HG03442 (cell line): ENCODE measurements around the gene DLL4.

Source experiments
- ATAC-seq: cut with Tn5 transposase; IDR thresholded peaks from one replicate; pipeline ENCODE4 v1.9.1; 2021; ENCODE audit warnings: mild to moderate bottlenecking, moderate library complexity; ENCODE audit not compliant: unreplicated experiment

DLL4 gene

DNA sequence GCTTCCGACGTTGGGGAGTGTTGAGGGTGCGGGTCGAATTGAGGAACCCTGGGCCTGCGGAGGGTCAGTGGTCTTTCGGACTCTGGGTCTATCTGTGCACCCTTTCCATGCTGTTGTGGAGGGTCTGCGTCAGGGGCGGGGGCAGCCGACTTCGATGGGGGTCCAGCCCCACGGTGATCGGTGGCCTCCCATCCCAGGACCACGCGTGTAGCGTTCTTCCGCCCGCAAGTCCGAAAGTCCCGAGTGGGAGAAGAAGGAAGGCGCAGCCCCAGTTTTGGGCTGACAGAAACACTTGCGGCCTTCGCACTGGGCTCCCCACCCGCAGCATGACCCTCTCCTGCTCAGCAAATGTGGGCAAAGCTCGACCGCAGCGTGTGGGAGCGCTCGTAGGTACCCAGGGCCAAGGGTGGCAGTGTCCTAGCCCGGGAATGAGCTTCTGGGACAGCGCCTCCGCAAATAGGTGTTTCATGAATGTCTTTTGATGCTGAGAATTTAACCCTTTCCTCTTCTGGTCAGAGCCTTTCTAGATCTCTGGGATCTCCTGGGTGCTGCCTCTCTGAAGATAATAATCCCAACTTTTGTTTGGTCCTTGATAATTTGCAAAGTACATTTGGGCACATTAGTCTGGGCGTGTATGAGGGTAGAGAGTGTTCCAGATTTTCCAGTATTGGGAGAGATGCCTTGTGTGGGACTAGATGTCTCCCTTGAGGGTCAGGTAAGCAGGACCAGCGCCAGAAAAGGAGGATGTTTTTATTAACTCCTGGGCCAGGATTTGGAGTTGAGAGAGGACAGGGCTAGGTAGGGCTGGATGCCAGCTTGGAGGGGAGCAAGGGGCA, 2.3 kb upstream of the DLL4 start:
- no peak for ATAC-seq

DNA sequence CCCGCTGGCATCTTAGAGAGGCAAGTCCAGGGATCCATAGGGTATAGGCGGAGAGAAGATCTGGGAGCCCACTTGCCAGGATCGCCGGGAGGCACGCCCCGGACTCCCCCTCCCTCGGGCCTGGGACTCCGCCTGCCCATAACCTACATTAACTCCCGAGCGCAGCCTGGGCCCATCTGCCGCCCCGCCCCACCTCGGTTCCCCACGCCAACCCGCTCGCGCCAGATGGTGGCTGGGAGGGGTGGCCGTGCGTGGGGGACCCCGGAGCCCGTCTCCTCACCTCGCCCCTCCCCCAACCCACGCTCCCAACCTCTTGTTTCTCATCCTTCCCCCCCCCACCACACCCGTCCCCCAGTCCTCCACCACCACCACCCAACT, 1.7 kb upstream of the DLL4 start:
- no peak for ATAC-seq

DNA sequence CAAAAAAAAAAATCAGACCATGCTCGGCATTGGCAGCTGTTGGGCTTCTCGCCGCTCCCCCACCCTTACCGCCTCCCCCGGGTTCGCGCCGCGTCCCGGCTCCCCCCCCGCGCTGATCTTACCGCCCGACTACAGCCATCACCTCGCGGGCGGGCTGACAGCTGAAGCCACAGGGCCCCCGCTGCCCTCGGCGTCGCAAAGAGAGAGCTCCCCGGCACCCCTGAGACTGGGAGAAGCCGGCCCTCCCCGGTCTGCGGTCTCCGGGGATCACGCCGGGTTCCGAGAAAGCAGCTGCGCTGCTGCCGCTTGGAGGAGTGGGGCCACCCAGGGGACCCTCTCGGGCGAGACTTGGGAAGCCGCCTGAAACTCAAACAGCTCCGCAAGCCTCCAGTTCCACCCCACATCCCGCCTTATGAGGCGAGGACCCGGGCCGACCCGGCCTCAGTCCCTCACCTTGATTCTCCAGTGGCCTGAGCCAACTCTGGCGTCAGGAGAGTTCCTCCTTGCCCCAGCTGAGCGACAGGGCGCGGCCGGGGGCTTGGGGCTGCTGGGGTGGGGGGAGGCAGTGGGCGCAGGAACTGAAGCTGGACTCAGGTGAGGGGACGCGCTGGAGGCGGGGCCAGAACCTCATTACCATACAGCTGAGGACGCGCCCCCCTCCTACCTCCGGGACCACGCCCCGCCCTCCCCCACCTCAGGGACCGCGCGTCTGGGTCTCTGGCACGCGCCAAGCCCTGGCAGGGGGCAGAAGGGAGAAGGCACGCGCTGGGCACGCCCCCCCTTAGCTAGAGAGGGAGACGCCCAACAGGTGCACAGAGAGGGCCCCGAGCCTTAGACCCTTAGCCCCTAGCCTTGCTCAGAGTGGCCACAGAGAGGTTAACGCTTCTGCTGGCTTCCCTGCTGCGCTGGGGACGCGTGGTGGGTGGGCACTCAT, 1.0 kb upstream of the DLL4 start:
- ATAC-seq = no peak

DNA sequence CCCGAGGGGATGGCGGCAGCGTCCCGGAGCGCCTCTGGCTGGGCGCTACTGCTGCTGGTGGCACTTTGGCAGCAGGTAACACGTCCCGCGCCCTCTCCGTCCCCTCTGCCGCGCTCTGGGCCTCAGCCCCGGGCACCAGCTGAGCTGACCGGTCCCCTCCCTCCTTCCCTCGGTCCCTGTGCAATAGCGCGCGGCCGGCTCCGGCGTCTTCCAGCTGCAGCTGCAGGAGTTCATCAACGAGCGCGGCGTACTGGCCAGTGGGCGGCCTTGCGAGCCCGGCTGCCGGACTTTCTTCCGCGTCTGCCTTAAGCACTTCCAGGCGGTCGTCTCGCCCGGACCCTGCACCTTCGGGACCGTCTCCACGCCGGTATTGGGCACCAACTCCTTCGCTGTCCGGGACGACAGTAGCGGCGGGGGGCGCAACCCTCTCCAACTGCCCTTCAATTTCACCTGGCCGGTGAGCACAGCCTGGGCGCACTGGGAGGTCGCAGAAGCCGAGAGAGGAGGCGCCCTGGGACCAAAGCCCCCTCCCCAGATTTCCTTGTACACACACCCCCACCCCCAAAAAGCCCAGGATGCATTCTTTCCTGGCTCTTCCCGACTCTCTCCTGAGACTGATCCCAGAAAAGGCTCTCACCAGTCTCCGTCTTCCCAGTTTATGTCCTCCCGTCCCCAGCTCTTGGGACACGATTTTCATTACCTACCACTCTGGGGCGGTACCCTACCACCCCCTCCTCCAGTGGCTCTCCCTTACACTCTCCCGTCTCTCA, 705 bp downstream of the DLL4 start:
- no peak for ATAC-seq

DNA sequence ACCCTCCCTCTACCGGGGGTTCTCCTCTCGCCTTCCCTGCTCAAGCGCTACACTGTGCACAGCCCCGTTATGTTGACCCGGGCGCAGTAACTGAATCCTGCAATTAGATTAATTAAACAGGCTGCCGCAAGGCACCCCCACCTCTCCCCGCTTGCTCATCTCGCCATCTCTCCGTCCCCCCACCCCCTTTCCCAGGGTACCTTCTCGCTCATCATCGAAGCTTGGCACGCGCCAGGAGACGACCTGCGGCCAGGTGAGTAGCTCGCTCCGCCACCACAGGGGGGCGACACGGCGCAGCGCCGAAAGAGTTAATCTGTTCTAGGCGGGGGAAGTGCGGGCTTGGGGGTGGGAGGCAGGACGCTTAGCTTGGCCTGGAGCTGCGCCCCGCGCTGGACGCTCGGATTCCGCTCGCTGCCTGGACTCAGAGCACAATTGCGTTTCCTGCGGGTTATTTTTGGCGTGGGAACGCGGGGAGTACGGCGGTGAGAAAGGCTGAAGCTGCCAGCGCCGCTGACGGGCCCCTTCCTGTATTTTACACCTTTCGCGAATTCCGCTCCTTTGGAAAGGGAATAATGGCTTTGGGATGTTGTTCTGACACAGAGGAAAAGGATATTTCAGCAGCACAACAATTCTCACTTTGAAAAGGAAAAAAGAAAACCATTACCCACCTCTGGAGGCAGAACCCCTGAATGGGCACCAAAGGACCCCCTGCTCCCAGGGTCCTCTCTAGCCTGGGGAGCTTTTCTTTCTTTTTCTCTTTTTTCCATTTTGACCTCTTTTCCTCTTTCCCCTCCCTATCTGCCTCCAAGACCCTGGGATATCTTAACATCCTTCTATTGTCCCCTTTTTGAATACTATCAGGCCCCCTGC, 1.5 kb downstream of the DLL4 start:
- ATAC-seq = no peak

DNA sequence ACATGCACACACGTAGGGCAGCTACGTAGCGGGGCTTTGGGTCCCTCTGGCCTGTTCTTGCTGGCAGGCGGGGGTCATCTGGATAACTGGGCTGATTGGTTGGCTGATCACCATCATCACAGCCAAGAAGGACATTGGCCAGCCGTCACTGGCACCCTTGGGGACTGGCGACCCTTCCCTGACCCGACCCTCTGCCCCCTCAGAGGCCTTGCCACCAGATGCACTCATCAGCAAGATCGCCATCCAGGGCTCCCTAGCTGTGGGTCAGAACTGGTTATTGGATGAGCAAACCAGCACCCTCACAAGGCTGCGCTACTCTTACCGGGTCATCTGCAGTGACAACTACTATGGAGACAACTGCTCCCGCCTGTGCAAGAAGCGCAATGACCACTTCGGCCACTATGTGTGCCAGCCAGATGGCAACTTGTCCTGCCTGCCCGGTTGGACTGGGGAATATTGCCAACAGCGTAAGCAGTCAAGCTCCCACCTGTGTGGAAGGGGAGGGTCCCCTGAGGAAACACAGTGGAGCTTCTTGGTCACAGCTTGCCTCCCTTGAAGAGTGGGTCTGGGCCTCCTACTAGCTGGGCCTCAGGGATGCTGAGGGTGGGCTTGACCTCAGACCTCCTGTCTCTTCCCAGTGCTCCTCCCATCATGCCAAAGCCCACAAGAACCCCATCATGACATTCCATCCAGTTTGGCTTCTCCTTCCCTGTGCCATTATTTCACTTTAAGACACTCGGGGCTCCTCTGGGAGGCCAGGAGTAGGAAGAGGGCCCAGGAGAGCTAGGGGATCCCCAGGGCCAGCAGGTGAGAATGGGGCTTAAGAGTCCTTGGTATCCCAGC, 2.4 kb downstream of the DLL4 start:
- ATAC-seq = no peak

DNA sequence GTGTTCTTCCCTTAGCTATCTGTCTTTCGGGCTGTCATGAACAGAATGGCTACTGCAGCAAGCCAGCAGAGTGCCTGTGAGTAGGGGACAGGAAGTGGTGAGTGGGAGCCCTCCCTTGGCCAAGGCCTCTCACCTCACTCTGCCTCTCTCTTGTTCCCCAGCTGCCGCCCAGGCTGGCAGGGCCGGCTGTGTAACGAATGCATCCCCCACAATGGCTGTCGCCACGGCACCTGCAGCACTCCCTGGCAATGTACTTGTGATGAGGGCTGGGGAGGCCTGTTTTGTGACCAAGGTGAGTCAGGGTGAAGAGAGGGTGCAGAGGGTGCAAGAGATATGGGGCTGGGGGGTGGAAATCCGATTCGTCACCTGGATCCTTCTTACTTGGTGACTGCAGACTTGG, 3.0 kb downstream of the DLL4 start:
- ATAC-seq = no peak

DNA sequence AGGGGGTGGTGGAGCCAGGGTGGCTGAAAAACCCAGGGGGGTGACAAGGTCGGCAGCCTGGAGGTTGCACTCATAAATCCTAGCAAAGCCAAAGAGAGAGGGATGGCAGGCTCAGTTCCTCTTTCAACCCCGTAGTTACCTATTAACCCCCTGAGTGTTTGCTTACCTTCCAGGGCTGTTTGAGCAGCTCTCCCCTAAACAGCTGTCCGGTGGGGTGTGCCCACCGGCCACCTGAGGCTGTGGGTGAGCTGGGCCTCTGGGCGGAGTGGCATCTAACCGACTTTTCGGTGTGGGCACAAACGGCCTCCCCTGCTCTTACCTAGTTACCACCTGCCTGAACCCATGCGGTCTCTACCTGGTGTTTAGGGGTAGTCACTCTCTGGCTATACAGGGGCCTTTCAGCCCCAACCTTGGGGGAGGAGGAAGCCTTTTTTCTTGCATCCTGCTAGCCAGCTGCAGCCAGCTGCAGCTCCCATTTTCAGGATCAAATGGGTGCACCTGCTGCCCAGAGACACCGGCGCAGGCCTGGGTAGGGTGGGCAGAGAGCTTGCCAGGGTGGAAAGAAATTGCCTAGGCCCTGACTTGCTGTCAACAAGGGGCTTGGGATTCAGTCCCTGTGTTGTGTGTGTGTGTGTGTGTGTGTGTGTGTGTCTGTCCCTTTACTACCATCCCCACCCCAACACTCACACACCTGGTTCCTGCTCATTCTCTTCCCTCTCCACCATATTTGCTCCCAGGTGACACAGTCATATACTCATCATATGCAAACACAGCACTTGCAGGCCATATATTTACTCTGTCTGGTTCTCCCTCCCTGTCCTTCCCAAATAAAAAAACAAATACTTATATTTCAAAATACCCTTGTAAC, 3.7 kb downstream of the DLL4 start:
- no peak for ATAC-seq

DNA sequence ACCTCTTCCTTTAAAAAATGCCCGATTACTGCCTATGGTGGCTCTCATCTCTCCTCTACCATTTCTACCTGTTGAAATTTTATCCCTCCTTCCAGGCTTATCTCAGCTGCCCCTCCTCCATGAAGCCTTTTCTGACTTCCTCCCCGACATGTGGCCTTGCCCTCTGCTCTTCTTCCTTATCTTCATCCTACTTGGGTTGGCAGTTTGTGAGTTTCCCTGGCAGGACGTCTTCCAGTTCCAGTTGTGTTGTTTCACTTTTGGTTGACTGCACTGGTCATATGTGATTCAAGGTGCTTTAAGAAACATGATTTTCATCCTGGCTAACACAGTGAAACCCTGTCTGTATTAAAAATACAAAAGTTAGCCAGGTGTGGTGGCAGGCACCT, 4.4 kb downstream of the DLL4 start:
- ATAC-seq = no peak

DNA sequence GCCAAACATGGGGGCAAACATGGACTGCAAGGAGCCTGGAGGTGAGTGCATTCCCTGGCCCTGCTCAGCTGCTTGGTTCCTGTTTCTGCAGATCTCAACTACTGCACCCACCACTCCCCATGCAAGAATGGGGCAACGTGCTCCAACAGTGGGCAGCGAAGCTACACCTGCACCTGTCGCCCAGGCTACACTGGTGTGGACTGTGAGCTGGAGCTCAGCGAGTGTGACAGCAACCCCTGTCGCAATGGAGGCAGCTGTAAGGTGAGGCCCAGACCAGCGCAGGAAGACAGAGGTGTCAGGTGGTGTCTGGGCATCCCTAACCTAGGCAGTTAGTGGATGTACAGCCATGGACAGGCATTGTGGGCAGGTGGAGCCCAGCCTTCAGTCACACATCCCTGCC, 5.3 kb downstream of the DLL4 start:
- ATAC-seq = no peak

DNA sequence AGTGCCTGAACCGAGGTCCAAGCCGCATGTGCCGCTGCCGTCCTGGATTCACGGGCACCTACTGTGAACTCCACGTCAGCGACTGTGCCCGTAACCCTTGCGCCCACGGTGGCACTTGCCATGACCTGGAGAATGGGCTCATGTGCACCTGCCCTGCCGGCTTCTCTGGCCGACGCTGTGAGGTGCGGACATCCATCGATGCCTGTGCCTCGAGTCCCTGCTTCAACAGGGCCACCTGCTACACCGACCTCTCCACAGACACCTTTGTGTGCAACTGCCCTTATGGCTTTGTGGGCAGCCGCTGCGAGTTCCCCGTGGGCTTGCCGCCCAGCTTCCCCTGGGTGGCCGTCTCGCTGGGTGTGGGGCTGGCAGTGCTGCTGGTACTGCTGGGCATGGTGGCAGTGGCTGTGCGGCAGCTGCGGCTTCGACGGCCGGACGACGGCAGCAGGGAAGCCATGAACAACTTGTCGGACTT, 7.1 kb downstream of the DLL4 start:
- no peak for ATAC-seq

DNA sequence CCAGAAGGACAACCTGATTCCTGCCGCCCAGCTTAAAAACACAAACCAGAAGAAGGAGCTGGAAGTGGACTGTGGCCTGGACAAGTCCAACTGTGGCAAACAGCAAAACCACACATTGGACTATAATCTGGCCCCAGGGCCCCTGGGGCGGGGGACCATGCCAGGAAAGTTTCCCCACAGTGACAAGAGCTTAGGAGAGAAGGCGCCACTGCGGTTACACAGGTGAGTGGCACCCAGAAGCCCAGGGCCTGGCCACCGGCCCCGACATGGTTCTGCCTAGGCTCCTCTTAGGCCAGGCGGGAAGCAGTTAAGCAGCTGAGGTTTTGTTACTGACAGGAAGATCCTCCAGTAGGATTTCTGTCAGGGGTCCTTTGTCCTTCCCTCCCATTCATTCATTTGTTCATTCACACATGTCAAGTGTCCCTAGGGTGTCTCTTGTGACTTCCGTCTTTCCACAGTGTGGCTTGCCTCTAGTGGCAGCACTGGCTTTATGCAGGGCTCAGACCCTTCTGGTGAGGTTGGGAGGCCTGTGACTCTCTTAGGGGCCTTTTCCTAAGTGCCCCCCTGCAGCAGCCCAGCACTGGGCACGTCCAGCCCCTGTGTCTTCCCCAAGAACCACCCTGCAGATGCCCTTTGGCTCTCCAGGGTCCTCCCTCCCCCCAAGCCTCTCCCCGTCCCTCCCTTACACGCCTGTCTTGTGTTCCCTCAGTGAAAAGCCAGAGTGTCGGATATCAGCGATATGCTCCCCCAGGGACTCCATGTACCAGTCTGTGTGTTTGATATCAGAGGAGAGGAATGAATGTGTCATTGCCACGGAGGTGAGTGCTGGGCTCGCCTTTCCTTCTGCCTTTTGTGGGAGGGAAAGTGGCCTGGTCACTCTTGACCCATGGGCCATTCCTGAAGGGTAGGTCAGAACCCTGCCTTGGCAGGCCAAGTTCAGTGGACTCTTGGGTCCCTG, 7.8 kb downstream of the DLL4 start:
- ATAC-seq = no peak

DNA sequence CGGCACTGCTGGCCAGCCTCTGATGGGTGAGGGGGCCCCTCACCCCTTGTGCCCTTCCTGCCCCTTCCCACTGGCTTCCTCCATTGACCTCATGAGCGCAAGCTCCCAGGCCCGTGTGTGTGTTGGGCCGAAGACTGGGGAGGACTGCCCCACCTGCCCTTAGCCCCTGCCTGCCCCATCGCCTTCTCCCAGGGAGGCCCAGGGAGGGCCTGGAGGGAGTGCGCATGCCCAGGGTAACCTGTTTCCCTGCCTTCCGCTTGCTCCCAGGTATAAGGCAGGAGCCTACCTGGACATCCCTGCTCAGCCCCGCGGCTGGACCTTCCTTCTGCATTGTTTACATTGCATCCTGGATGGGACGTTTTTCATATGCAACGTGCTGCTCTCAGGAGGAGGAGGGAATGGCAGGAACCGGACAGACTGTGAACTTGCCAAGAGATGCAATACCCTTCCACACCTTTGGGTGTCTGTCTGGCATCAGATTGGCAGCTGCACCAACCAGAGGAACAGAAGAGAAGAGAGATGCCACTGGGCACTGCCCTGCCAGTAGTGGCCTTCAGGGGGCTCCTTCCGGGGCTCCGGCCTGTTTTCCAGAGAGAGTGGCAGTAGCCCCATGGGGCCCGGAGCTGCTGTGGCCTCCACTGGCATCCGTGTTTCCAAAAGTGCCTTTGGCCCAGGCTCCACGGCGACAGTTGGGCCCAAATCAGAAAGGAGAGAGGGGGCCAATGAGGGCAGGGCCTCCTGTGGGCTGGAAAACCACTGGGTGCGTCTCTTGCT, 8.8 kb downstream of the DLL4 start:
- ATAC-seq = no peak

DNA sequence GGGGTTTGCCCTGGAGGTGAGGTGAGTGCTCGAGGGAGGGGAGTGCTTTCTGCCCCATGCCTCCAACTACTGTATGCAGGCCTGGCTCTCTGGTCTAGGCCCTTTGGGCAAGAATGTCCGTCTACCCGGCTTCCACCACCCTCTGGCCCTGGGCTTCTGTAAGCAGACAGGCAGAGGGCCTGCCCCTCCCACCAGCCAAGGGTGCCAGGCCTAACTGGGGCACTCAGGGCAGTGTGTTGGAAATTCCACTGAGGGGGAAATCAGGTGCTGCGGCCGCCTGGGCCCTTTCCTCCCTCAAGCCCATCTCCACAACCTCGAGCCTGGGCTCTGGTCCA, 9.4 kb downstream of the DLL4 start:
- no peak for ATAC-seq

DNA sequence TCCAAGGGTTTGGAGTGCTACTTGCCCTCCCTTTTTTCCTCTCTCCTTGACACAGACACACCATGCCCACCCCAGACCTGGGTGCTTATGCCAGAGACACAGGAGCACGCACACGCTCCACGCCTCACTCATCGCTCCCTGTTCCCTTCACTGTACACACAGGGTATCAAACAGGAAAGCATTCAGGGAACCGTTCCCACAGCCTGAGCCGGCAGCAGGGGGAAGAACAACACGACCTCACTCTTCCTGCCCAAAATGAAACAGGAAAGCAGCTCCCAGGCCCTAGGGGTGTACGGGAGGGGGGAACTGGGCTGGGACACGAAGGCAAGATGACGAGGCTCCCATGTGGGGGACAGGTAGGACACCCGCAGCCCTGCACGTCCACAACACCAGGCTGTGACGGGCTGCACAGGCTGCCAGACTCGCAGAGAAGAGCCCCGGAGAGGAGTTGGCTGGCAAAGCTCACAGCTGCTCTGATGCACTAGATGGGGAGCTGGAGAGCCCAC, 11.2 kb downstream of the DLL4 start:
- ATAC-seq = no peak

DNA sequence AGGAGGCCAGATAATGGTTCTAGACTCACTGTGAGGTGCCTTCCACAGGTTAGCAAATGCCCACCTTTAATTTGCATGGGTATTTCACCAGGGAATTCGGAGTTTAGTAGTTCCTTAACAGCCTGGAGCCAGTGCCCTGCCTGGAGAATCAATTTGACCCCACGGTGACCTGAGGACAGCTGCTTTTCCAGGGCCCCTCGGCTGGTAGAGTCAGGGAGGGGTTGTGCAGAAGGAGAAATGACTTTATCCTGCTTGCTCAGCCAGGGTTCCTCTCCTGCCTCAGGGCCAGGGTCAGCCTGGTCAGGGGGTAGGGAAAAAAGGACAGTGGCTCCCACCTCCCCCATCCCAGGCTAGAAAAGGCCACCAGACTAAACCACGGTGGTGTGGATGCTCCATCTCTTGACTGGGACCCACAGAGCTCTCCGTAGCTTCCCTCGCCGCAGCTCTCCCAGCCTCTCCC, 12.0 kb downstream of the DLL4 start:
- no peak for ATAC-seq
